ENCODE results near the gene LCN15.
"Not testable (repeated sequence)": the region's sequence is repeated elsewhere in the genome, so short reads cannot be mapped to it uniquely, and the experiment has no call there.

LCN15 gene

DNA sequence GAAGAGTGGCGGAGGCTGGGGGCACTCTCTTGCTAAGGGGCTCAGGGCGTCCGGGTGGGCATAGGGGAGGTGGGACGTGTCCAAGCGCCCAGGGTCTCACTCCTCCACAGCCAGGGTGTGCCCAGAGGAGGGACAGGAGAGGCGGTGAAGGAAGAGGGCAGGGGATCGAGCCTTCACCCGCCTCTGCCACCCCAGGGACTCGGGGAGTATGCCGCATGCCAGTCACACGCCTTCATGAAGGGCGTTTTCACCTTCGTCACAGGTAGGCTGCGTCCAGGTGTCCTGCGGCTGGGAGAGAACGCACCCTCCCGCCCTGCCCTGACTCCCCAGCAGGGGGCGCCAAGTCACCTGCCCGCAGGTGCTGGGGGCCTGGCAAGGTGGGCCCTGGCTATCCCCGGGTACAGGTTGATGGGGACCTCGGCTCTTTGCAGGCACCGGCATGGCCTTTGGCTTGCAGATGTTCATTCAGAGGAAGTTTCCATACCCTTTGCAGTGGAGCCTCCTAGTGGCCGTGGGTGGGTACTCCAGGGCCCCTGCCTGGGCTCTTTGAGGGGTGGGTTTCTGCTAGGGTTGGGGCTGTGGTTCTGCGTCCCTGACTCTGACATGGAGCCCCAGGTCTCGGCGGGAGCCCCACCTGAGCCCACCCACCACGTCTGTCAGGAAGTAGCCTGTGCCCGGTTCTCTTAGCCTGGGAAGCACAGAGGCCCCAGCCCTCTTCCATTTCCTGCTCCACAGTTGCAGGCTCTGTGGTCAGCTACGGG lies 27.4 kb upstream of the LCN15 start:
- peak; percentile 96 for TF ChIP-seq CTCF (conservative IDR thresholded peaks at IDR 0.05)
- H3K27ac ChIP-seq, result peak overlapping the region; percentile 100

DNA sequence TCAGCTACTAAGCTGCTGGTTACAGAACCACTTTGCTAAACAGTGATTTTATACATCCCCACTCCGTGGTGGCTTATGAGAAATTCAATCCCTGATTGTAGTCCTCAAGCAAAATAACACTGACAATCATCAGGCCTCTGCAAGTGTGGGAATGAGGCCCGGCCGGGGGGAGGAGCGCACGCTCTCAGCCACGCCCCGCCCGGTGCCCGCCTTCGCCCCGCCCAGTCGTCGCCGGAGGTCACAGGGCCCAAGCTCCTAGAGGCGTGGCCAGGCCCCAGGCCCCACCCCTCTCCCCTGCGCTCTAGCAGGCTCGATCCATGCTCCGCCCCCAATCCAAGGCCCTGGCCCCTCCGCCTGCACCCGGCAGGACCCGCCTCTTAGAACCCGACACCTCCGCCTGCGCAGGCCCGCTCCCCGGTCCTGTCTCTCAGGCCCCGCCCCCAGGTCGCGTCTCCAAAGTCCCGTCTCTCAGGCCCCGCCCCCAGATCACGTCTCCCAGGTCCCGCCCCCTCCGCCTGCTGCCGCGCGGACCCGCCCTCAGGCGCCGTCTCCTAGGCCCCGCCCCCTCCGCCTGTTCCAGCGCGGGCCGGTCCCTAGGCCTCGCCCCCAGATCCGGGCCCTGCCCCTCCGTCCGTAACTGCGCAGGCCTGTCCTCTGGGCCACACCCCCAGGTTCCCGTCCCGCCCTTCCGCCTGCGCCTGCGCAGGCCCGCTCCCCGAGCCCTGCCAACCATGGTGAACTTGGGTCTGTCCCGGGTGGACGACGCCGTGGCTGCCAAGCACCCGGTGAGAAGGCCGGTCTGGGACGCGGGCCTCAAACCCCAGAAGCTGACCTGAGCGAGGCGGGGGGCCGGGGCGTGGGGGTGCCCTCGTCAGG lies 26.6 kb upstream of the LCN15 start, which contains the start of gene TMEM141:
TMEM141 (plus strand) TSS at position 705 of the 876 bp plus-strand sequence; CDS start at position 732, 27 bp downstream.
- H3K27ac ChIP-seq, result peak within 1 kb of the TSS; percentile 100
- no peak for TF ChIP-seq CTCF (conservative IDR thresholded peaks at IDR 0.05)

DNA sequence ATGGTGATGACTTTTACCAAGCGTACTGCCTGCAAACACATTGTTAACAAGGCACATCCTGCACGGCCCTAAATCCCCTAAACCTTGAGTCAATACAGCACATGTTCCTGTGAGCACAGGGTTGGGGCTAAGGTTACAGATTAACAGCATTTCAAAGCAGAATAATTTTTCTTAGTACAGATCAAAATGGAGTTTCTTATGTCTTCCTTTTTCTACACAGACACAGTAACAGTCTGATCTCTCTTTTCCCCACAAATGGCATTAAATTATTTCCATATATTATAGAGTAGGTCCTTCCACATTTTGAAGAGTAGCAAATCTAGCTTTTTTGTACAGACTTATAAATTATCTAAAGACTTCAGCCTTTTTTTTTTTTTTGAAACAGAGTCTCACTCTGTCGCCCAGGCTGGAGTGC lies 25.2 kb upstream of the LCN15 start:
- H3K27ac ChIP-seq, result peak overlapping the region; percentile 100
- no peak for TF ChIP-seq CTCF (conservative IDR thresholded peaks at IDR 0.05)

DNA sequence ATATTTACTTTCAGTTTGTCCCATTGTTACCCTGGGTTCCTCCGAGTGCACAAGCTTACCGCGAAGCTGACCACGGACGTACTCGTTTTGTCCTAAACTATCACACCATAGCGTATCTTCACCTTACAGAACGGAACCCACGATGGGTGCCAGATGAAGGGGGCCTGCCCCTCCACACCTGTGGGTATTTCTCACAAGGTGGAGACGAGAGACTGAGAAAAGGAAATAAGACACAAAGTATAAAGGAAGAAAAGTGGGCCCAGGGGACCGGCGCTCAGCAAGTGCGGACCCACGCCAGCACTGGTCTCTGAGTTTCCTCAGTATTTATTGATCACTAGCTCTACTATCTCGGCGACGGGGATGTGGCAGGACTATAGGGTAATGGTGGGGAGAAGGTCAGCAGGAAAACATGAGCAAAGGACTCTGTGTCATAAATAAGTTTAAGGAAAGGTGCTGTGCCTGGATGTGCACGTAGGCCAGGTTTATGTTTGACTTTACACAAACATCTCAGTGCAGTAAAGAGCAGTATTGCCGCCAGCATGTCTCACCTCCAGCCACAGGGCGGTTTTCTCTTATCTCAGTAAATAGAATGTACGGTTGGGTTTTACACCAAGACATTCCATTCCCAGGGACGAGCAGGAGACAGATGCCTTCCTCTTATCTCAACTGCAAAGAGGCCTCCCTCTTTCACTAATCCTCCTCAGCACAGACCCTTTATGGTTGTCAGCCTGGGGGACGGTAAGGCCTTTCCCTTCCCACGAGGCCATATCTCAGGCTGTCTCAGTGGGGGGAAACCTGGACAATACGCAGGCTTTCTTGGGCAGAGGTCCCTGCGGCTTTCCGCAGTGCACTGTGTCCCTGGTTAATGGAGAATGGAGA lies 24.6 kb upstream of the LCN15 start:
- peak overlapping the region; percentile 100 for H3K27ac ChIP-seq

DNA sequence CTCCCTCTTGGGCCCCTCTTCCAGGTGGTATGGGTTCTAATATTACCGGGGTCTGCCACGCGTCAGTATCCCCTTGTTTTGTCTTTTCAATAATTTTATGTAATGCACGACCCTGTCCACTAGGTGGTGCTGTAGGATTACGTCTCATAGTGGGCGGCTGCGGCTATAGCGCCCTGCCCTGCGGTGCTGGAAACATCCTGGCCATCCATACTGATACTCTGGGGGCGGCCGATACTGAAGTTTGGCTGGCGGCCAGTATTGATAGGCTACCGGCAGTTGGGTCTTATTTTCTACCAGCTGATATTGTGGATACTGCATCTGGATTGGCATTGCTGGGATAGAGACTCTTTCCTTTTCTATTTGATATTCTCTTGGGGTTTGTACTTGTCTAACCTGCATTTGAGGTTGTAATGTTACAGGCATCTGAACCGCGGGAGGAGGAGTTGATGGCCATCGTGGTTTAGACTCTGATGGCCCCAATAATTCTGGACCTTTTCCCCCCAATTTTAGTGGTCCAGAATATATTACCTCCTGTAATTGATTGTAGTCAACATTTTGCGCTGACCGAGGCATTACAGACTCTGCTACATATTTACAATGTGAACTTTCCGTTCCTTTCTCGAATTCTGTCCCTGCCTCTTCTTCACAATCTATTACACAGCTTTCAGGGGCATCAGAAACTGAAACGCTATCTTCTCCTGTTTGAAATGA lies 23.5 kb upstream of the LCN15 start:
- TF ChIP-seq CTCF (conservative IDR thresholded peaks at IDR 0.05), result peak; percentile 91
- H3K27ac ChIP-seq, result peak overlapping the region; percentile 100

DNA sequence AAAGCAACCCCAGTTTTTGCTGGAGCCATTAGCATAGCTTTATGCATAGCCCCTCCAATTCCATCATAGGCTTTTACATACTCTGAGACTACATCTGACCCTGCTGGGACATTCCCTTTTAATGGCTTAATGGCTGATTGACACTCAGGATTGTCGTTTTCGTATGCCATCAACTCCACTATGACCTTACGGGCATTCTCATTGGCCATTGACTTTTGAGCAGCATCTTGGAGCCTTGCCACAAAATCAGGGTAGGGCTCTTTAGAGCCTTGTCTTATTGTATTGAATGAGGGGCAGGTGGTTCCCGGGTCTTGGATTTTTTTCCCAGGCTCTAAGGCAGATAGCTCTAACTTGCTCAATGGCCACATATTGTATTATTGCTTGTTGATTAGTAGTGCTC lies 22.7 kb upstream of the LCN15 start:
- H3K27ac ChIP-seq, result peak overlapping the region; percentile 100

DNA sequence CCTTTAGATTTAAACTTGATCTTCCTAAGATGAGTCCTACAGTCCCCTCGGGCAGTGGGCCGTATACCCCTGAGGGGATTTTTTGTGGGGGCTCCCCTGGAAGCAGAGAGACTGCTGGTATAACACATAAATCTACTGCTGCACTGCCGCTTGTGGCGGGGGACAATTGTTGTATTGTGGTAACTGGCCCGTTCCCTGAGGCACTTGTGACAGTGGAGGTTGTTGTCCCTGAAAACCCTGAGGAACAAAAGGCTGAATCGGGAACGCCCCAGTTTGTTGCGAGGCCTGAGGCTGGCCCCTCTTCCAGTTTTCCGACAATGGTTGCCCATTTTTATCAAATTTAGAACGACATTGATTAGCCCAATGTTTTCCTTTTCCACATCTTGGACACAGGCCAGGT lies 22.1 kb upstream of the LCN15 start:
- TF ChIP-seq CTCF (conservative IDR thresholded peaks at IDR 0.05), result no peak
- H3K27ac ChIP-seq, result peak overlapping the region; percentile 100; the same call in 1 of the 2 replicates

DNA sequence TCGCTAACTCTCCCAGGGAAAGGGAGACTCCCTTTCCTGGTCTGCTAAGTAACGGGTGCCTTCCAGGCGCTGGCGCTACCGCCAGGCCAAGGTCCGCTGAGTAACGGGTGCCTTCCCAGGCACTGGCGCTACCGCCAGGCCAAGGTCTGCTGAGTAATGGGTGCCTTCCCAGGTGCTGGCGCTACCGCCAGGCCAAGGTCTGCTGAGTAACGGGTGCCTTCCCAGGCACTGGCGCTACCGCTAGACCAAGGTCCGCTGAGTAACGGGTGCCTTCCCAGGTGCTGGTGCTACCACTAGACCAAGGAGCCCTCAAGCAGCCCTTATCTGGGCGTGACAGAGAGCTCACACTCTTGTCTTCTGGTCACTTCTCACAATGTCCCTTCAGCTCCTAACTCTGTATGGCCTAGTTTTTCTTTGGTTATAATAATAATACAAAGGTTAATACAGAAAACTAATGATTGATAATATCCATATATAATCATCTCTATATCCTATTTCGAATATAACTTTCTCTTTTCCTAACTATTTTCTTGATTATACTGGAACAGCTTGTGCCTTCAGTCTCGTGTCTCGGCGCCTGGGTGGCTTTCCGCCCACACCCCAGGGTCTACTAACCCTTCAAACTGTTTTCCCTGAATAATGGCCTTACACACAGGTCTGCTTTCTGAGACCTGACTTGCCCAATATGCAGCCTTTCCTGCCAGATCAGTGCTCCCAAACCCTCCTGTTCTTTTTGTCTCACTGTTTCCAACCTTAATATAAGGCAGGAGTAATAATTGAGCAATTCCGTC lies 21.4 kb upstream of the LCN15 start:
- H3K27ac ChIP-seq, result not testable (repeated sequence)

Data from VCaP (cell line).